GM15510 (cell line): ENCODE measurements around the gene MBTPS1.

ENCODE experiments used
- POLR2A ChIP-seq: IDR thresholded peaks from 3 replicates; pipeline ENCODE4 v1.6.1; 2011; ENCODE audit warnings: borderline replicate concordance; ENCODE audit not compliant: insufficient read length; ENCODE audit errors: extremely low read depth

Gene MBTPS1

DNA sequence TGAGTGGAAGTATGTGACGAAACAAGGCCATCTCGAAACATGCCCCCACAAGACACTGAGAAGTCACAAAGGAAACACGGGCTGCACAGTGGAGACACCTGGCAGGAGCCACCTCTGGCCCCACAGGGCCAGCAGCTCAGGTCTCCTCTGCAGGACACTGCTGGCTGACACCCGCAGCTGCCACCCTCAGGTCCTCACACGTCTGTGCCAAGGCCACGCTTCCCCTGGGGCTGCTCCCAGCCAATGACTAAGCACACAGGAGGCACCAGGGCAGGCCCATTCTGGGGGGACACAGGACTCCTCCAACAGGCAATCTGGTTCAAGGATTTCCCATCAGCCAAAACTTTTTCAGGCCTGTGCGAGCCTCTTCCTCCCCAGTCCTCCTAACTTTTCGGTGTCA is 36.4 kb downstream of the MBTPS1 start:
- TF ChIP-seq POLR2A, result no peak

DNA sequence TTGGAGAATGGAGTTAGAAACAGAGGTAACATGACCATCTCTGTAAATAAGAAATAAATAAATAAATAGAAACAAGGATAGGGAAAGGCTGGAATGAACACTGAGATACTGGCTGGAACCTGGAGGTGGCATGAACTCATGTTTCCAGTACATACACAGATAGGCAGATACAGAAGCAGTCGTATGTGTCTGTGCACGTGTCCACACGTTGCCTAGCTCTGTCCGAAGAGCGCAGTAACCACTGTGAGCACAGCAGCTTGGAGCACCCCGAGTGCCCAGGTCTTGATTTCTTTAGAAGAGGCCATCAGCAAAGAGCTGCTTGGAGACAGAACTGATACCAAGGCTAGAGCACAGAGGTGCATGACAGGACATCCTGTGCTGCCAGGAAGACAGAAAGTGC is 37.1 kb downstream of the MBTPS1 start:
- no peak for TF ChIP-seq POLR2A

- TF ChIP-seq POLR2A, result no peak
Observed at GRCh38 chr16:84075376-84075775, 41.4 kb downstream of the MBTPS1 start.

- TF ChIP-seq POLR2A, result no peak
Observed at GRCh38 chr16:84074721-84075120, 42.0 kb downstream of the MBTPS1 start.

DNA sequence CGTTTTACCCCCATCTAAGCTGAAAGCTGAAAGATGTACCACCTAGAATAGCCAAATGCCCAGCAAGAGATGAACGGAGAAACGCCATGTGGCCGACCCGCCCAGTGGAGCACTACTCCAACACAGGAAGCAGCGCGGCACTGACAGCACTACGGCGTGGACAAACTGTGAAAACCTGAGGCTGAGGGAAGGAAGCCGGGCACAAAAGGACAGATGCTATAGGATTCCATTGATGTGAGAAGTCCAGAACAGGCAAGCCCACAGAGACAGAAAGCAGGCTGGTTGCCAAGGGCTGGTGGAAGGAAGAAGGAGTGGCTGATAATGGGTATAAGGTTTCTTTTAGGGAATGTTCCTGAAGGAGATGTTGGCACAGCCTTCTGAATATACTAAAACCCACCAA is 44.7 kb downstream of the MBTPS1 start:
- TF ChIP-seq POLR2A, result no peak

- no peak for TF ChIP-seq POLR2A
Observed at GRCh38 chr16:84071121-84071520, 45.6 kb downstream of the MBTPS1 start.

DNA sequence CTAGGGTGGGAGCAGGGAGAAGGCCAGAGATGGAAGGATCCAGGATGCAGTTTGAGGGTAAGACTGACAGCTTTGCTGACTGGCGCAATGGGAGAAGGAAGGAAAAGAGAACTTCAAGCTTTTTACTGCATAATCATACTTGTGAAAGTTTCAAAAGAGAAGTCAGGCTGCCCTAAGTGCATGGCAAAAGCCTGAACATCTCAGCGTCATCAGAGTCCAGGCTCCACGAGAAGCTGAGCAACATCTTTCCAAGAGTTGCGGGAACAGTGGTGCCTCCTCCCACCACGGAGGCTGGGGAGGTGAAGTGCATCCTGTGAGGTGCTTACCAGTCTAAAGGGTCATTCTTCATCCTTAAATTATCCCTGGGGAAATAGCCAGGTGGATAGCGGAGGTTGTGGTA is 47.2 kb downstream of the MBTPS1 start:
- TF ChIP-seq POLR2A, result no peak

- TF ChIP-seq POLR2A, result no peak
Observed at GRCh38 chr16:84068783-84069462, 47.8 kb downstream of the MBTPS1 start.

- no peak for TF ChIP-seq POLR2A
Observed at GRCh38 chr16:84068041-84068440, 48.7 kb downstream of the MBTPS1 start.

- no peak for TF ChIP-seq POLR2A
Observed at GRCh38 chr16:84067640-84068039, 49.1 kb downstream of the MBTPS1 start.

DNA sequence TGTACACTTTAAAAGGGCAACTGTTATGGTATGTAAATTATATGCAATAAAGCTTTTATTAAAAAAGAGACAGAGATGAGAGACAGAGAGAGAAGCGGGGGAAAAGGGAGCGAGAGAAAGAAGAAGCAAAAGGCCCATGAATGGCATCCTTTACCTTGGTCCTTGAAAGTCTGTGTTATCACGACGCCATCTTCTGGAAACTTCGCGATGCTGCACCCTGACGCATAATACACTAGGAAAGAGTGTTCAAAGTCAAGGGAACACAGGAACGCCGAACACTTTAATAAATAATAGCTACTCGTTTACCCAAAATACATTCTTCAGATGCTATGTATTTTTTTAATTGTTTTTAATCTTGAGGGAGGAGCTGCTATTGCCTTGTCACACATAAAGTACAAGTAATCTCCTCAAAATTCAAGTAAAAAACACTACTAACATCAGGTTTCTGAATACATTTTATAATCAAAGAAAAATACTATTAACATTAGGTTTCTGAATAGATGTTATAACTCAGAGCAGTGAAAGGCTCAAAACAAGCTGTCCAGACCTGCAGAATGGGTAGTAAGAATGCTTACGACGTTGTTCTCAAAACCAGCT is 51.1 kb downstream of the MBTPS1 start:
- TF ChIP-seq POLR2A, result no peak

GRCh38 chr16:84063980-84064379 is 52.8 kb downstream of the MBTPS1 start:
- TF ChIP-seq POLR2A, result no peak

DNA sequence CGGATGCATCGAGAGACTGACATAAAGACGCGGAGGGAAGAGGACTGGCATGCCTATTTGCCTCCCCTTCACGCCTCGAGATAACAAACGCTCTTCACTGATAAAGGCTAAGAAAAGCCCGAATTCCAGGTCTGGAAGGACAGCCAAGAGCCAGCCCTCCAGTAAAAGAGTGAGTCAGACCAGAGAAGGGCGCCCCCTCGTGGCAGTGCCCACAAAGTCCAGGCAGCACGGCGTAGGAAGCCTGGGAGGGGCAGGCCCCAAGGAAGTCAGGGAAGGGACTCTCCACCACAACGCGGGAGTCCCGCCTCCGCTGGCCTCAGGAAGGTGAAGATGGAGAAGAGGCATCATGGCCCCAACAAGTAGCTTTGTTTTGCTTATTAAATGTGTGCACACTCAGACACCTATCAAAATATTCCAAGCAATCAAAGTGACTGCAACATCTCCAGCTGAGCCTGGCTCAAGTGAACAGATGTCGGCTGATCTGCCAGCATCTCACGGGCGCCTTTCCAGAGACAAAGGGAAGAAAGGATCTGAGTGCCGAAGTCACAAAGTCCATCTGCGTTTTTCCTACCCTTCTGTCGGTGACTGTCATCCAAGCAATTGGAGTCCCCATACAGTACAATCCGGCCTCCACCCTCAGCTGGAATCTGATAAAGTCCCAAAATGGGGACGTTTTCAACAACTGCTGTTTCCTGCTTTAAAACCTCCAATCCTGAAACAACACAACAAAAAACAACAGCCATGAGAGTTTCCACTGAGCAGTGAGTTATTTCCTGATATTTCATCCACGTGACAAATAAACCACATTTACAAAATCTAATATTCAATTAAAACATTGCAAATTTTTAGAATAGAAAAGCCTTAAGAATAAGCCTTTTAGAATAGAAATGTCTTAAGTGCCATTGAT is 53.8 kb downstream of the MBTPS1 start:
- no peak for TF ChIP-seq POLR2A

DNA sequence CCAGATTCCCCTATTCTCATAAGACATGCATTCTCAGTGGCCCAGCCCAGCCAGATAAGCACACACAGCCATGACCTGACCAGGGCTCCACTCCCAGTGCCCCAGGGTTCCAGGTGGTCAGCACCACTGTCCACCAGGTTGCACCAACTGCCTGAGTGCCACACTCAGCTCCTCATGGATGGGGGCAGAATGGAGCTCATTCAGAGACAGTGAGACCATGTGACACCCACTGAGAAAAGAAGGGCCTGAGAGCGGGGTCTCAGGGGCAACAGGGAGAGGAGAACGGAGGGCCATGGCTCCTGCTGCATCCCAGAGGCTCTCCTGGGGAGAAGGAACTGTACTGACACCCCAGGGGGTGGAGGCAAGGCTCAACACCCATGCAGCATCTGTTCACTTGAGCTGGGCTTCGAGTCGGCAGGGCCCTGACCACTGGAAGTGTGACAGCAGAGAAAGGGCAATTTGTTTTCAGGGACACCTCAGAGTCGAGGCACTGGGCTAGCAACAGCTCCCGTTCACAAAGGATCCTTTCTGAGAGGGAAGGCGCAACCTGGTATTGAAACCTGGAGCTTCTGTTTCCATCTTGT is 55.4 kb downstream of the MBTPS1 start:
- no peak for TF ChIP-seq POLR2A

DNA sequence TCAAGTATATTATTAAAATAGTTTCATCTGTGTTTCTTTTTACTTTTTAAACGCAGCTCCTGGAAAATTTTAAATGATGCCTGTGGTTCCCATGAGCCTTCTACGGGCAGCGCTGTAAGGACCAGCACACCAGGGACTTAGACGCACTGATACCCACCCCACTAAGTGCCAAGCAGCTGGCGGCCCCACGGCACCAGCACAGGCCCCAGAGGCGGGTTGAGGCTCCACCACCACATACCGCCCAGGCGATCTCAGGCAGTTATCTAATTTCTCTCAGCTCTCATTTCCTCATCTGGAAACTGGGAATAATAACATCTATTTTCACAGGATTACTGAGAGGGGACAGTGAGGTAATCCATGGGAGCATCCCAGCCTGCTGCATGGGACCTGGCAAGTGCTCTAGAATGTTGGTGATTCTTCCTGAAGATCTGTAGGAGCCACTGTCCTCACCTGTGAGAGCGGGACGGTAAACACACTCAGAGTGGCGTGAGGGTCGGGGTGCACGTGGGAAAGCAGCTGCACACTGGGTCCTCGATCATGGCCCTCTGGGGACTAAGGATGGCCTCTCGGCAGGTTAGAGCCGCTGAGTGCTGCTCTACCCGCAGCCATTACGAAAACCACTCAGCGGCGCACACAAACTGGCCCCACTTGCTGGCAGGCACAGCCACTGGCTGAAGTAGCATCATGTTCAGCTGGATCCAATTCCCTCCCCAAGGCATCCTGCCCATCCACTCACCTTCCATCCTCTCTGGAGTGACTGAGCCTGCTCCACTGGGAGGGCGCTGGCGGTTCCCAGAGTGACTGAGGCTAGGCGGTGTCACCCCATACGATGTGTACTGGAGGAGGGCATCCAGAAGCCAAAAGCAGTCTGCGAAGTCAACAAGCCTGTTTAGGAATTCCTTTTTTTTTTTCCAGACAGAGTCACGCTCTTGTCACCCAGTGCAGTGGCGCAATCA is 56.5 kb downstream of the MBTPS1 start:
- no peak for TF ChIP-seq POLR2A

GRCh38 chr16:84059111-84059510 is 57.6 kb downstream of the MBTPS1 start:
- no peak for TF ChIP-seq POLR2A
